HG02973 (cell line): ENCODE data around the gene PLEKHG7.
"Not testable (repeated sequence)": the region's sequence is repeated elsewhere in the genome, so short reads cannot be mapped to it uniquely, and the experiment has no call there.

ENCODE experiments used
- ATAC-seq: cut with Tn5 transposase; IDR thresholded peaks from one replicate; pipeline ENCODE4 v1.9.1; 2021; ENCODE audit warnings: moderate library complexity; ENCODE audit not compliant: unreplicated experiment

PLEKHG7 gene

DNA sequence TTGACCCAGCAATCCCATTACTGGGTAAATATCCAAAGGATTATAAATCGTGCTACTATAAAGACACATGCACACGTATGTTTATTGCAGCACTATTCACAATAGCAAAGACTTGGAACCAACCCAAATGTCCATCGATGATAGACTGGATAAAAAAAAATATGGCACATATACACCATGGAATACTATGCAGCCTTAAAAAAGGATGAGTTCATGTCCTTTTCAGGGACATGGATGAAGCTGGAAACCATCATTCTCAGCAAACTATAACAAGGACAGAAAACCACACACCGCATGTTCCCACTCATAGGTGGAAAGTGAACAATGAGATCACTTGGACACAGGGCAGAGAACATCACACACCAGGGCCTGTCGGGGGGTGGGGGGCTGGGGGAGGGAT lies 91.6 kb downstream of the PLEKHG7 start:
- not testable (repeated sequence) for ATAC-seq

DNA sequence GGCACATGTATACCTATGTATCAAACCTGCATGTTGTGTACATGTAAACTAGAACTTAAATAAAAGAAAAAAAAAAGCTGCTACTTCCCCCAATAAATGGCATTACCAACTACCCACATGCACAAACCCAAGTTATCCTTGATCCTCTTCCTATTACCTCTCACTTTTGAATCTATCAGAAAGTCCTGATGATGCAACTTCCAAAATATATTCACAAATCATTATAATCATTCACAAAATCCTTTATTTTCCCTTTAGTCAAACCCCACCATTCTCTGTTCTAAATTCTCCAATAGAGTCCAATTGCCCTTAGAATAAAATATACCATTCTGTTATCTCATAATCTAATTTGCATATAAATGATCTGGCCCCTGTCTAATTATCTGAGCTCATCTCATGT lies 92.0 kb downstream of the PLEKHG7 start:
- no peak for ATAC-seq

DNA sequence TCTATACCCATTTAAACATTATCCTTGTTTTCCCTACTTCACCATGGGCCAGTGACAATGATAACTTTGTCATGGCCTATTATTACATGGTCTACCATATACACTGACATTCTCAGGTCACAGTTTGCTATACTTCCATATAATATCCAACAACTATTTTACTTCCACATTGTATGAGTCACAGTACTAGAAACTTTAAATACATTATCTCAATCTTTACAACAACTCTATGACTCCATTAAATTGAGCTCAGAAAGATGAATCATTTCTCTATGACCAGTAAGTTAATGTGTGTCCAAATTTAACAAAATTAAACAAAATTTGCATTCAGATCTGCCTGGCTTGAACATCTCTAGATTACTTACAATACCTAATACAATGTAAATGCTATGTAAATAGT lies 93.9 kb downstream of the PLEKHG7 start:
- no peak for ATAC-seq

DNA sequence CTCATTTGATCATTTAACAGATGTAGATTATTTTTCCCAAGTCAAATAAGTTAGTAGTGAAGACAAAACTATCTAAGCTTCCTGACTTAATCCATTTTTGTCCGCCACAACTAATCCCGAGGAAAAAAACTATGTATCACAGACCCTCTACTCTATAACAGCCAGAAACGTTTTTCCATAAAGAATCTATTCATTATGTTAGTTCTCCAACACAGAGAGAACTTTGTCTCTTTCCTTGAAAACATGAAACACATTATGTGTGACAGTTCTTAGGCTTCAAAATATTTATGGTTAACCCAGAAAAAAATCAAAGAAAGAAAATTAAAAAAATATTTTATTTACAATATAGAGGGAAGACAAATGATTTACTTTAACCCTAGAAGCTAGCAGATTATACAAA lies 100.1 kb downstream of the PLEKHG7 start:
- ATAC-seq, result no peak

DNA sequence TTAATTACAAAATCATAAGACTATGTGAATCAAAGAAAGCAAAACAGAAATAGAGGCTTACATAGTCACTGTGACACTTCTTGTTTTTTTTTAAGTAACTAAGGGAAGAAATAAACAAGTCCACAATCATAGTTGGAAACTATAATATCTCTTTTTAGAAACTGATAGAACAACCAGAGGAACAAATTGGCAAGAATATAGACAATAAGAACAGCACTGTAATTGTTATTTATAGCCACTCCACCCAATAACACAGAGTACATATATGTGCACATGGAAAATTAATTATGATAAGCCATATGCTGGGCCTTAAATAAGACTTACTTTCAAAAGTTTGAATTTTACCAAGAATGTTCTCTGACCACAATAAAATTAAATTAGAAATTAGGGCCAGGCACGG lies 101.1 kb downstream of the PLEKHG7 start:
- no peak for ATAC-seq

DNA sequence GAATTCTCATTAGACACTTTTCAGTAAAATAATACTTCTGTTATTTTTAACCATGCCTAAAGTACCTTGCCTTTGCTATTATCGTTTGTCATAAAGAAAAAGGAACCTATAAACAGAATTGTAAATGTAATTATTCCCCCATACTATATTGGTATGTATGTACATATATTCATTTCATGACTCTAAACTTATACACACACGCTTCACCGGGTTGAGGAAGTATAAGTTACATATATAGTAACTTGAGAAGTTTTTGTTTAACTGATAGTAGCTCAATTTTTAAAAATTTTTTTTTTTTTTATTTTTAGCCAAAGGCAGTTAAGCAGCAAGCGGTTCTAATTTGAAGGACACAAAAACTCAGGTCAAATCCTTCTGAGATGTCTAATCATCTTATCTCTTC lies 107.6 kb downstream of the PLEKHG7 start:
- ATAC-seq, result no peak

DNA sequence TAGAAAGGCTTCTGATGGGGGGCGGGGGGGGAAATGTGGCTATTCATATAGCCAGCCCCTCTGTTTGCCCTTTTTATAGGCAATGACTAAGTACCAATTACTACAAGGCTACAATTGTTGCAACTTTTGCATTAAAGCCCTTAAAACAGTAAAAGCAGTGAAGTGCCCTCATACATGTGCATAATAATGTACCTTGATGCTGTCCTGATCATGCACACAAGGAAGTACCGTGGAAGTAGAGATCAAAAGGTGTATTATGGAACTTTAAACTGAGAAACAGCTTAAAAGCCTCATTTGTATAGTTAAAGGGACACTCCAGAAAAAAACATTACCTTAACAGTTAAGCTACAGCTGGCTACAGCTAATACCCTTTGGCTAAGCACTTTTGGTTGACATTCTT lies 111.8 kb downstream of the PLEKHG7 start:
- ATAC-seq, result no peak

DNA sequence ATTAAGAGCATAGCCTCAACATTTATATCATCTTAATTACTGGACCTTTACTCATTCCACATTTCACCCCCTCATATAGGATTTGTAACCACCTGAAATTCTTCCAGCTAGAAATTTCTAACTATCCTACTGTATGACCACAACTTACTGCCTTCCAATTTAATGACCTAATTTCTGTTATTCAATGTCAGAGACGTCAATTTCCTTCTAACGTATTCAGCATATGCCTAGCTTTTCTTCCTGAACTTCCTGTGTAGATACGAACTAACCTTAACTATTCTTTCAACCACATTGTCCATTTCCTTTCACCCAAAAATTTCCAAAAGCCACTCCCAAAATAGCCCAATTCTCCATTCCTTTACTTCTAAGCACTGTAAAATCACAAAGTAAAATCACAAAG lies 118.4 kb downstream of the PLEKHG7 start:
- no peak for ATAC-seq
